Erythroblast (primary cell): Measurements from ENCODE around the gene C1orf141.

Experiments
- GATA1 ChIP-seq: IDR thresholded peaks from 2 replicates; pipeline ENCODE4 v1.6.1; 2011; ENCODE audit warnings: low read depth, mild to moderate bottlenecking, control low read depth, low read length, moderate library complexity
- POLR2A ChIP-seq: IDR thresholded peaks from 2 replicates; pipeline ENCODE4 v1.6.1; 2011; ENCODE audit warnings: mild to moderate bottlenecking, low read length

GRCh38 chr1:67171978-67172377 is 37.2 kb upstream of the C1orf141 start:
- TF ChIP-seq POLR2A (no peak), GATA1 (no peak)
